Cardiac muscle cell (in vitro differentiated cells and primary cell): ENCODE measurements around the gene PLEKHA6. TPM values are rescaled to one million over a fixed set of nuclear protein-coding genes. Genes with fewer than 3 reads are reported as not detected.

Experiments
- DNase-seq, 2 donors: peaks; one replicate each; pipeline versions ENCODE4 v3.0.0 to v3.0.0-alpha.2; 2010 to 2017; ENCODE audit warnings: low read depth in 1 of 2, low spot score in 1 of 2
- H3K27ac ChIP-seq: fragments of 200-600 bp; sonication (generic); 2 replicates; pipeline ENCODE4 v1.5.1; 2016
- H3K27me3 ChIP-seq: fragments of 200-600 bp; sonication (generic); 2 replicates; pipeline ENCODE4 v1.6.0; 2016; ENCODE audit warnings: control low read depth
- H3K36me3 ChIP-seq: fragments of 200-600 bp; sonication (generic); 2 replicates; pipeline ENCODE4 v1.5.1; 2016; ENCODE audit warnings: control low read depth
- H3K4me1 ChIP-seq: fragments of 200-600 bp; sonication (generic); 2 replicates; pipeline ENCODE4 v1.8.1; 2017; ENCODE audit warnings: low read depth, mild to moderate bottlenecking, mixed run types
- H3K4me3 ChIP-seq: fragments of 200-600 bp; sonication (generic); 2 replicates; pipeline ENCODE4 v1.5.1; 2016; ENCODE audit warnings: mild to moderate bottlenecking
- H3K9me3 ChIP-seq: fragments of 200-600 bp; sonication (generic); 2 replicates; pipeline ENCODE4 v1.5.1; 2017; ENCODE audit warnings: low read depth, mild to moderate bottlenecking, control low read depth
- polyA plus RNA-seq: library from polyadenylated mRNA; unstranded; fragments of >200 nt; fragmentation: Nextera tagmentation; extraction: Ambion mirVana; gene quantifications from 2 replicates; pipeline ENCODE4 v1.2.1, GENCODE V29; 2016
- total RNA-seq: library from RNA; depleted of rRNA; stranded (reverse); fragments of >200 nt; gene quantifications from 2 replicates; pipeline ENCODE4 v1.2.3, GENCODE V29; 2016
- TF ChIP-seq, protein P1 (sequence below): IDR thresholded peaks from 2 replicates; pipeline ENCODE4 v1.5.1; 2012; ENCODE audit warnings: low read depth, mild to moderate bottlenecking, low read length

The PLEKHA6 gene
- total and polyA plus RNA-seq, 2 experiments from 2014 or later = 41.6 to 44.1 TPM

DNA sequence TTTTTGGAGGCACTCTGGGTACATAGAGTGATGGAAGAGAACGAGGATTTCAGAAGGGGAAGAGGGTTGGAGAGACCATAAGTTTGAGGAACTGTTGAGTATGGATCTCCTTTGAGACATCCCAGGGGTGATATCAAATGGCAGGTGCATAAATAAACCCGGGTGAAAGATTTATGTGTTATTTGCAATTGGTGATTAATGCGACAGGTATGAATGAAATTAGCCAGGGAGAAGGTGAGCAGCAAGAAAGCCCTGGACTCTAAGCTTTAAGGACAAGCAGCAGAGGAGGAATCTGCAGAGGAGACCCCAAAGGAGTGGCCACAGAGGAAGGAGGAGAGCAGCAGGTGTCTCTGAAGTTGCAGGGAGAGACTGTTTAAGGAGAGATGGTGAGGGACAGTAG, 184.8 kb downstream of the PLEKHA6 start:
- Histone ChIP-seq H3K9me3 (no peaks in the 10 kb centered on the region), H3K27me3 (peaks cover 42% of the 10 kb centered on the region), H3K4me1 (no peaks in the 10 kb centered on the region), H3K27ac (no peak overlapping the region), H3K36me3 (no peaks in the 10 kb centered on the region), H3K4me3 (no peak overlapping the region)
- TF ChIP-seq, protein P1, sequence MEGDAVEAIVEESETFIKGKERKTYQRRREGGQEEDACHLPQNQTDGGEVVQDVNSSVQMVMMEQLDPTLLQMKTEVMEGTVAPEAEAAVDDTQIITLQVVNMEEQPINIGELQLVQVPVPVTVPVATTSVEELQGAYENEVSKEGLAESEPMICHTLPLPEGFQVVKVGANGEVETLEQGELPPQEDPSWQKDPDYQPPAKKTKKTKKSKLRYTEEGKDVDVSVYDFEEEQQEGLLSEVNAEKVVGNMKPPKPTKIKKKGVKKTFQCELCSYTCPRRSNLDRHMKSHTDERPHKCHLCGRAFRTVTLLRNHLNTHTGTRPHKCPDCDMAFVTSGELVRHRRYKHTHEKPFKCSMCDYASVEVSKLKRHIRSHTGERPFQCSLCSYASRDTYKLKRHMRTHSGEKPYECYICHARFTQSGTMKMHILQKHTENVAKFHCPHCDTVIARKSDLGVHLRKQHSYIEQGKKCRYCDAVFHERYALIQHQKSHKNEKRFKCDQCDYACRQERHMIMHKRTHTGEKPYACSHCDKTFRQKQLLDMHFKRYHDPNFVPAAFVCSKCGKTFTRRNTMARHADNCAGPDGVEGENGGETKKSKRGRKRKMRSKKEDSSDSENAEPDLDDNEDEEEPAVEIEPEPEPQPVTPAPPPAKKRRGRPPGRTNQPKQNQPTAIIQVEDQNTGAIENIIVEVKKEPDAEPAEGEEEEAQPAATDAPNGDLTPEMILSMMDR = no peak
- no peak for DNase-seq

DNA sequence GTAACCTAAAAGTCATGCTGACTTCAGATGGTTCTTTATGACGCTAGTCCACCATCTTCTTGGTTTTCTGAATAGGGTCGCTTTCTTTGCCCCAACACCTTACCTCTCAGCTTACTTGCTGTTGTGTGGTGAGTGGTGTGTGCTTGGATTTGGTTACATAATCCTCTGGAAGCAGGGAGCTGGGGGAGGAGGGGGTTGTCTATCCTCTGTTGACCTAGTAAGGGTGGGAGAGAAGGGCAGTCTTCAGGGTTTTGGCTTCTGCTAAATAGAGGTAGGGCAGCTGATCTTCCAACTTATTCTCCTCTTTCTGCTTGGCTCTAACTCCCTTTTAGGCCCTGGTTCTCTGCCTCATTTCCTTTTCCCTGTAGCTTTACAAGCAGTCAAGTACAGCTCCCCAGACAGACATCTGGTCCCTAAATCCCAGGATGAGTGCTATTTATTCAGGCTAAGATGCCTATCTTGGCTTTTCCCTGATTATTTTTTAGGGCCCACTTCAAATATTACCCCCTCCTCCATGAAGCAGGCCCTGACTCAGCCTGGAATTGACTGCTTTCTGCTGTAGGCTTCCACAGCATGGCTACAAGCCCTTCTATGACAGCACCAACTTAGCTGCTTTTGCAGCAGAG, 187.2 kb downstream of the PLEKHA6 start:
- H3K4me3 ChIP-seq = no peak overlapping the region
- H3K9me3 ChIP-seq = no peaks in the 10 kb centered on the region

DNA sequence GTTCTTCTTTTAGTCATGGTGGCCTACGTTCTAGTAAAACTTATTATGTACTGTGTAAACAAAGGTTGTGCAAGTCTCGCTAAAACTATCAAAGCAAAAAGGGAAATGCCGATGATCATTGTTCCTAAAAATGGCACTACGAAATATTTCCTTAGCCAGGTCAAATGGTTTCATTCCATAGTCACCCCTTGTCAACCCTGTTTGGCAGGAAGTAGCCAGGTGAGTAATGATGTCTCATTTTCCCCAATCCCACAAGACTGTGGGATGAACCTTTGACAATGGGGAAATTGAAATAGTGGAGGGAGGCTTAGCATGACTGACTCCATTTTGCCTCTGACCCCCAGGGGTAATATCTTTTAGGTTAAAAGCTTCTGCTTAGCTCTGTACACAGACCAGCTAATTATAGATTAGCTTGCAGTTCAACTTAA, 188.0 kb downstream of the PLEKHA6 start:
- Histone ChIP-seq H3K27ac (no peak overlapping the region), H3K9me3 (no peaks in the 10 kb centered on the region), H3K4me1 (no peaks in the 10 kb centered on the region), H3K27me3 (peaks cover 30% of the 10 kb centered on the region), H3K4me3 (no peak overlapping the region), H3K36me3 (no peaks in the 10 kb centered on the region)
- peak in 1 of 2 donors; percentile 31 for DNase-seq
- TF ChIP-seq, protein P1 = no peak

More for the DNA sequence above, 187.2 kb downstream of the PLEKHA6 start:
- Histone ChIP-seq H3K4me1 (no peaks in the 10 kb centered on the region), H3K27me3 (peaks cover 32% of the 10 kb centered on the region), H3K27ac (no peak overlapping the region), H3K36me3 (no peaks in the 10 kb centered on the region)
- TF ChIP-seq, protein P1 = no peak
- no peak for DNase-seq

DNA sequence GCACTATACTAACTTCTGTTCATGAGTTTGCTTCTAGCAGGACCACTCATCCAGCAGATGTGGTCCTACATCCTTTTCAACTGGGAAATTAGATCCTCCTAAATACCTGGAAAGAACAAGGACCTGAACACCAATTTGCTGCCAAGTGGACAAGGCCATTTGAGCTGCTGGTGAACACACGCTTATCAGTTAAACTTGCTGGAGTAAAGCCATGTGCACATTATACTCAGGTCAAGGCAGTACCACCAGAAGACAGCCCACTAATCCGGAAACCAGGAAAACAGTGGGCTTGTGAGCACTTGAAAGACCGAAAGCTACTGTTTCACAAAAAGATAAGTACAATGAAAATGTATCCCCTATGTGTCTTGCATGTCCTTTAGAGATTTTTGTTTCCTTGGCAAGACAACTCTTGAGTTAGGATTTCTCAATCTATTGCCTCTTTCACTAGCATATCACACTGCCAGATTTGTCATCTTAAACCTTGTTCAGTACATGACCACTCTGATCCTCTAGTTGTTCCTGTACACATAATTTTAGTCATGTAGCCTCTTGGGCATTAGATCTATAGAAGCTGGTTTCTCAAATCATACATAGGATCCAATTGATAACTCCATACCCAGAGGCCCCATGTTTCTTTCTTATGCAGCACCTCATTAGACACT, 189.1 kb downstream of the PLEKHA6 start:
- TF ChIP-seq, protein P1 = no peak
- H3K4me3 ChIP-seq = no peak overlapping the region
- H3K9me3 ChIP-seq = no peaks in the 10 kb centered on the region
- no peaks in the 10 kb centered on the region for H3K4me1 ChIP-seq
- no peak overlapping the region for H3K27ac ChIP-seq
- DNase-seq = no peak
- H3K36me3 ChIP-seq = no peaks in the 10 kb centered on the region
- peaks cover 21% of the 10 kb centered on the region for H3K27me3 ChIP-seq

DNA sequence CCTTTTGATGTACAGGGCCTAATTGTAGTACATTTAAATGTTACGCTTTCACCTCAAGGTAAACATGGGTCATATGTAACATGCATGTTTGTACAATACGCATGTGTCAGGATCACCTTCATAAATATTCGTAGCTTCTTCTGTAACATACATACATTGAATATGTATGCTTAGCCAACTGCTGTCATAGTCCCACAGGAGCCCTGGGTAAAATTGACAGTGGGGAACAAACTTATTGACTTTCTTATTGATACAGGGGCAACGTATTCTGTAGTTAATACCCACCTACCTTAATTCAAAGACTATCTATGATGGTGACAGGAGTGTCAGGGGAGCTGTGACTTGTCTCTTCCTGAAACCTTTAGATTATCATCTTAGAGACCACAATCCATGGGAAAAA, 189.9 kb downstream of the PLEKHA6 start:
- peaks cover 13% of the 10 kb centered on the region for H3K27me3 ChIP-seq
- H3K36me3 ChIP-seq = no peaks in the 10 kb centered on the region
- H3K4me1 ChIP-seq = no peaks in the 10 kb centered on the region
- no peak for DNase-seq
- no peaks in the 10 kb centered on the region for H3K9me3 ChIP-seq
- H3K4me3 ChIP-seq = no peak overlapping the region
- H3K27ac ChIP-seq = no peak overlapping the region
- TF ChIP-seq, protein P1 = no peak

Other genes with a start within 250 kb of the PLEKHA6 start
- 24.7 and 30.4 TPM in 2 replicates for gene ETNK2, start 207.9 kb downstream of the PLEKHA6 start, total RNA-seq
- 18.0 and 29.9 TPM in 2 replicates for gene ETNK2, start 207.9 kb downstream of the PLEKHA6 start, polyA plus RNA-seq
- gene REN, start 193.6 kb downstream of the PLEKHA6 start, total RNA-seq = 0.39 TPM in 1 of 2 replicates, not detected in the other
- 3.5 TPM in 1 of 2 replicates, not detected in the other for gene REN, start 193.6 kb downstream of the PLEKHA6 start, polyA plus RNA-seq
- 1.4 and 1.7 TPM in 2 replicates for gene KISS1, start 163.4 kb downstream of the PLEKHA6 start, total RNA-seq
- gene KISS1, start 163.4 kb downstream of the PLEKHA6 start, polyA plus RNA-seq = 0.21 TPM in 1 of 2 replicates, not detected in the other
- gene GOLT1A, start 145.9 kb downstream of the PLEKHA6 start, total RNA-seq = 0.33 and 0.74 TPM in 2 replicates
- gene GOLT1A, start 145.9 kb downstream of the PLEKHA6 start, polyA plus RNA-seq = 2.6 and 2.8 TPM in 2 replicates
- gene PPP1R15B, start 51.9 kb upstream of the PLEKHA6 start, total RNA-seq = 24.9 and 27.0 TPM in 2 replicates
- gene PPP1R15B, start 51.9 kb upstream of the PLEKHA6 start, polyA plus RNA-seq = 15.7 and 19.8 TPM in 2 replicates
- gene PIK3C2B, start 134.9 kb upstream of the PLEKHA6 start, total RNA-seq = 23.3 and 36.1 TPM in 2 replicates
- 10.4 and 11.2 TPM in 2 replicates for gene PIK3C2B, start 134.9 kb upstream of the PLEKHA6 start, polyA plus RNA-seq
- gene MDM4, start 156.5 kb upstream of the PLEKHA6 start, total RNA-seq = 38.6 and 62.0 TPM in 2 replicates
- gene MDM4, start 156.5 kb upstream of the PLEKHA6 start, polyA plus RNA-seq = 22.5 and 30.8 TPM in 2 replicates